NCI-H128 (cell line): ENCODE measurements around the gene ANKRD23.
"Not testable (repeated sequence)": the region's sequence is repeated elsewhere in the genome, so short reads cannot be mapped to it uniquely, and the experiment has no call there.

Experiments
- DNase-seq: peaks from one replicate; lab custom pipeline; 2025; ENCODE audit not compliant: unreplicated experiment; lab: John Stamatoyannopoulos, UW

The ANKRD23 gene

DNA sequence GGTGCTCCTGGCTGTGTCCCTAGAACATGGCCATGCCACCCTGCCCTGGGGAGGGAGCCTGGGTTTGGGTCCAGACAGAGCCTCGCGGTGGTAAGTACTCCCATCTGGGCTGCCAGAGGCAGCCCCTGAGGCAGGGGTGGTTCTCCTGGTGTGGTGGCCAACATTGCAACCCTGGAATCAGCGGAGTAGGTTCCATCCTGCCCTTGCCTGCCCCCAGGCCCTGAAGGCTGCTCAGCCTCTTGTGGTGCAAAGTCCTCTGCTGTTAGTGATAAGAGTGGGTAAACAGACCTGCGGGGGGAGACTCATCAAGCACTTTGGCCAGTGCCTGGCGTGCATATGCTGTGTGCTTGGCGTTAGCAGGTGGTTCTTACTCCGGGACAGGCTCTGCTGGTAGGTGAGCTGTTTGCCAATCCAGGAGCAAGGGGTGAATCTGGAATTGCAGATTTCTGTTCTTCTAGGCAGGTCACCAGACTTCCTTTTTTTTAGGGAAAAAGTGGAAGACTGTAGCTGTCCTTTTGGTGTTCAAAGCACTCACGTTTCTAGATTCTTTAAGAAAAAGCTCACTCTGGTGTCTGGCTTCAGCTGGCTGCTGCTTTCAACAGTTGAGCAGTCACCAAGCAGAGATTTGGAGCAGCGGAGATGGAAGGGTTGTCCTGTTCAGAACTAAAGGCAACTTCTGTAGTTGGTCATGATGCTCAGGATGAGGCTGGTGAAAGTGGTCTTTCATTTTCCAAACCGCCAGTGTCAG, 24.5 kb downstream of the ANKRD23 start:
- DNase-seq, result no peak

- DNase-seq, result no peak
Observed at GRCh38 chr2:96817882-96818281, 25.9 kb downstream of the ANKRD23 start.

DNA sequence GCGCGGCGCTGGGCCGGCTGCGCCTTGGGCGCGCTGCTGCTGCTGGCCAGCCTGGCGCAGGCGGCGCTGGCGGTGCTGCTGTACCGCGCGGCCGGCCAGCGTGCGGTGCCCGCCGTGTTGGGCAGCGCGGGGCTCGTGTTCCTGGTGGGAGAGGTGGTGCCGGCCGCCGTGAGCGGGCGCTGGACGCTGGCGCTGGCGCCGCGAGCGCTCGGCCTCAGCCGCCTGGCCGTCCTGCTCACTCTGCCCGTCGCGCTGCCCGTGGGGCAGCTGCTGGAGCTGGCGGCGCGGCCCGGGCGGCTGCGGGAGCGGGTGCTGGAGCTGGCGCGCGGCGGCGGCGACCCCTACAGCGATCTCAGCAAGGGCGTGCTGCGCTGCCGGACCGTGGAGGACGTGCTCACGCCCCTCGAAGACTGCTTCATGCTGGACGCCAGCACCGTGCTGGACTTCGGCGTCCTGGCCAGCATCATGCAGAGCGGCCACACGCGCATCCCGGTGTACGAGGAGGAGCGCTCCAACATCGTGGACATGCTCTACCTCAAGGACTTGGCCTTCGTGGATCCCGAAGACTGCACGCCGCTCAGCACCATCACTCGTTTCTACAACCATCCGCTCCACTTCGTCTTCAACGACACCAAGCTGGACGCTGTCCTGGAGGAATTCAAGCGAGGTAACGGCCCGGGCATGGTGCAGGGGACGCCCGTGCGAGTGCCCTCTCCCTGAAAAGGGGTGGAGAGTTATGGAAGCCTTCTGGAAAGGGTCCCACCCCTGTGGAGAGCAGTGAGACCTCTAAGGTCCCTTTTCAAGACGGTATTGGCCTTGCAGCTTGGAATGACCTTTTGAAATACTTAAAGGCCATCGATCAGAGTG, 26.8 kb downstream of the ANKRD23 start:
- no peak for DNase-seq

GRCh38 chr2:96816127-96816835, 27.5 kb downstream of the ANKRD23 start, which contains the start of gene CNNM3:
CNNM3 (plus strand) TSS chr2:96816268; CDS start chr2:96816278, 10 bp downstream.
- peak; percentile 90 for DNase-seq

GRCh38 chr2:96815326-96816126, 28.3 kb downstream of the ANKRD23 start:
- no peak for DNase-seq

- DNase-seq, result no peak
Observed at GRCh38 chr2:96813656-96814055, 30.2 kb downstream of the ANKRD23 start.

DNA sequence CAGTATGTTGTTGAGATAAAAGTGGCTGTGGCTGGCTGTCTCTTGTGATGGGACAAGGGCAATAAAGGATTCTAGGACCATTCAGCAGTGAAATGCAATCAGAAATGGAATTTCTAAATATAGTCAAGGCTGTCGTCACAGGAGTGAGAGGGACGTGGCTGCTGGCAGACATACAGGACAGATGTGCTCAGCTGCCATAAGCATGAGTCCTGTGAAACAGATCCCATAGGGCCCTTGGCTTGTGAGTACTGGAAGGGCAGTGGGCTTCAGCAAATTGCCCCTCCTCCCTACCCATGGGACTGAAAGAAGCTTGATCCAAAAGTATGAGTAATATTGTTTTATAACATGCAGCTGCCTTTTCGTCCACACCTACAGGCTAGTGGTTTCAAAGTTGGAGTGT, 31.9 kb downstream of the ANKRD23 start:
- DNase-seq, result no peak

GRCh38 chr2:96810783-96811192, 33.0 kb downstream of the ANKRD23 start:
- DNase-seq, result no peak

DNA sequence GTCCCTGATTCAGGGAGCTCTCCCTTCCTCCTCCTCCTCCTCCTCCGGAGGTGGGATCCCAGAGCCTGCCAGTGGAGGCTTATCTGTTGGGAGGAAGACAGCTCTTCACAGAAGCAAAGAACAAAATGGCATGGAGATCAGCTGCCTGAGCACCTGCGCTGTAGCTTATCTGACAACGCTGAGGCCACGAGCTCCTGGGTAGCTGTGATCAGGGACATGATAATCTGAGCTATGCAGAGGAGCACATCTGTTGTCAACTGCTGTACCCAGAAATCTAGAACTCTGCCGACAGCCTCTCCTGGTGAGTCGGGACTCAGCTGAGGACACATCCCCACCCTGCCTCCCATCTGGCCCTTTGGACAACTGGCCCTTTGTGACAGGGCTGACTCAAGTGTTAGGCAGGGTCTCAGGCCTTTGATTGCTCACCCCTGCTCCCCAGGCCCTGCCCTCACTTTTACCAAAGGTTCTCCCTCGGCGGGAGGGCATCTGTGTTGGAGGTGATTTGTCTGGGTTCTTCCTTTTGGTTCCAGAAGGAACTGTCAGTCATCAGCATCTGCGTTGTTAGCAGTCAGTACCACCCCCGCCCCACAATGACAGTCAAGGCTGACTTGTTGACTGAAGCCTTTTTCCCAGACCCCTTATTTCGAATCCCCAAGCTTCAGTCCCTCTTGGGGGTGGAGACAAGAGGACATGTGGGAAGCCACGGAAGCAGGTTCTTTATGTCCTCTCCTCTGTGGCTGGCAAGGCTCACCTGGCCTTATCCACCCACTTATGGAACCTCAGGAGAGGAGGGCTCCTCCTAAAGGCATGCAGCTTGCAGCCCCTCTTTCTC, 33.7 kb downstream of the ANKRD23 start:
- DNase-seq, result no peak

- no peak for DNase-seq
Observed at GRCh38 chr2:96809216-96809882, 34.5 kb downstream of the ANKRD23 start.

GRCh38 chr2:96808176-96808837, 35.5 kb downstream of the ANKRD23 start:
- no peak for DNase-seq

DNA sequence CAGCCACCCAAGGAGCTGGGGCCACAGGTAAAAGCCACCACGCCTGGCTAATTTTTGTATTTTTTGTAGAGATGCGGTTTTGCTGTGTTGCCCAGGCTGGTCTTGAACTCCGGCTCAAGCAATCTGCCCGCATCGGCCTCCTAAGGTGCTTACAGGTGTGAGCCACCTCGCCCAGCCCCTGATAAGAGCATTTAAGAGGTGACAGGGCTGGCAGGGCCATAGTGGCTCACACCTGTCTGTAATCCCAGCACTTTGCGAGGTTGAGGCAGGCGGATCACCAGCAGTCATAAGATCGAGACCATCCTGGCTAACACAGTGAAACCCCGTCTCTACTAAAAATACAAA, 36.7 kb downstream of the ANKRD23 start:
- DNase-seq, result no peak

GRCh38 chr2:96806468-96807126, 37.2 kb downstream of the ANKRD23 start:
- no peak for DNase-seq

DNA sequence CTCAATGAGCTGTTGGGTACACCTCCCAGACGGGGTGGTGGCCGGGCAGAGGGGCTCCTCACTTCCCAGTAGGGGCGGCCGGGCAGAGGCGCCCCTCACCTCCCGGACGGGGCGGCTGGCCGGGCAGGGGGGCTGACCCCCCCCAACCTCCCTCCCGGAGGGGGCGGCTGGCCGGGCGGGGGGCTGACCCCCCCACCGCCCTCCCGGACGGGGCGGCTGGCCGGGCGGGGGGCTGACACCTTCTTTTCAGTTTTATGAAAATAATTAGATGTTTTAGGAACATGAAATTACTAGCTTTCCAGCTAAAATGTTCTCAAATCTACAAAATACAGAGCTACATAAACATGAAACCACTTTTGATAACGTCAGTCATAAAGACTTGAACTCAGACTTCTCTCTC, 37.9 kb downstream of the ANKRD23 start:
- DNase-seq, result not testable (repeated sequence)

GRCh38 chr2:96804986-96805385, 38.8 kb downstream of the ANKRD23 start:
- no peak for DNase-seq

GRCh38 chr2:96802721-96803120, 41.1 kb downstream of the ANKRD23 start:
- DNase-seq, result no peak

- no peak for DNase-seq
Observed at GRCh38 chr2:96801786-96802595, 41.8 kb downstream of the ANKRD23 start.
